Endothelial cell of umbilical vein (primary cell): Measurements from ENCODE around the gene CATSPERD. TPM values are rescaled to one million over a fixed set of nuclear protein-coding genes. Genes with fewer than 3 reads are reported as not detected.

Experiments used
- BruUV-seq: library from RNA; stranded (reverse); fragments of 400-500 nt; replicated peaks from 2 replicates; lab custom pipeline; 2021; lab: Mats Ljungman, UMichigan
- CTCF ChIA-PET: fragments of 300-600, 350-600 bp; sonication (Branson Sonifier 250); formaldehyde crosslinking; loops from one replicate; lab custom pipeline; 2021; ENCODE audit warnings: antibody characterized with exemption, inconsistent platforms; lab: Charles Lee
- POLR2A ChIA-PET: fragments of 300-600, 350-600 bp; sonication (Branson Sonifier 250); formaldehyde crosslinking; loops from one replicate; lab custom pipeline; 2021; ENCODE audit warnings: antibody characterized with exemption, inconsistent platforms; lab: Charles Lee
- DNase-seq: peaks from one replicate; pipeline ENCODE4 v3.0.0-alpha.2; 2011; ENCODE audit warnings: low read depth, low spot score
- FAIRE-seq: peaks from 2 replicates; lab custom pipeline; 2011; peaks lifted over from hg19 to GRCh38; lab: Jason Lieb, UNC
- H2AFZ ChIP-seq: 2 replicates; pipeline ENCODE4 v1.6.0; 2012; ENCODE audit warnings: low read depth, low read length, control low read depth, inconsistent platforms
- H3K27ac ChIP-seq: 2 replicates; pipeline ENCODE4 v1.5.1; 2011; ENCODE audit warnings: low read depth, mild to moderate bottlenecking, control low read depth, low read length, moderate library complexity; ENCODE audit not compliant: insufficient read depth
- H3K27me3 ChIP-seq, 2 experiments: 2 replicates each; pipeline versions ENCODE4 v1.6.0 to v1.6.1; 2011; ENCODE audit warnings: low read length in 2 of 2, mixed read lengths in 1 of 2; ENCODE audit not compliant: control insufficient read depth in 2 of 2, insufficient read depth in 2 of 2
- H3K36me3 ChIP-seq, 2 experiments: 2 replicates in 1 of 2; 3 replicates in 1 of 2; pipeline ENCODE4 v1.5.1; 2011; ENCODE audit warnings: low read length in 2 of 2, mild to moderate bottlenecking in 1 of 2, moderate library complexity in 1 of 2; ENCODE audit not compliant: control insufficient read depth in 2 of 2, insufficient read depth in 2 of 2; ENCODE audit errors: extremely low read depth in 1 of 2
- H3K4me1 ChIP-seq: 3 replicates; pipeline ENCODE4 v1.5.1; 2011; ENCODE audit warnings: mild to moderate bottlenecking, low read length; ENCODE audit not compliant: control insufficient read depth, insufficient read depth; ENCODE audit errors: extremely low read depth
- H3K4me2 ChIP-seq: 2 replicates; pipeline ENCODE4 v1.6.1; 2011; ENCODE audit warnings: low read length, control low read depth, mixed read lengths; ENCODE audit not compliant: insufficient read depth
- H3K4me3 ChIP-seq, 3 experiments: fragments of 200-600 bp in 1 of 3; sonication (generic), shearing (Covaris generic) in 1 of 3; replicated peaks in 1 of 3; 2 replicates each; pipeline ENCODE4 v1.5.1; 2011 to 2016; ENCODE audit warnings: control low read depth in 3 of 3, low read length in 3 of 3, mild to moderate bottlenecking in 2 of 3, inconsistent platforms in 1 of 3, low read depth in 1 of 3, moderate library complexity in 1 of 3; ENCODE audit not compliant: insufficient read depth in 1 of 3
- H3K79me2 ChIP-seq: 2 replicates; pipeline ENCODE4 v1.6.0; 2012; ENCODE audit warnings: low read length, inconsistent platforms; ENCODE audit not compliant: control insufficient read depth, insufficient read depth
- H3K9ac ChIP-seq: replicated peaks from 2 replicates; pipeline ENCODE3; 2011; ENCODE audit warnings: low read length, control low read depth; ENCODE audit not compliant: insufficient read depth; ENCODE audit errors: extremely low read depth
- H3K9me1 ChIP-seq: replicated peaks from 3 replicates; pipeline ENCODE4 v1.6.0; 2011; ENCODE audit warnings: mild to moderate bottlenecking, low read length; ENCODE audit not compliant: control insufficient read depth, insufficient read depth; ENCODE audit errors: extremely low read depth
- H3K9me3 ChIP-seq: replicated peaks from 2 replicates; pipeline ENCODE4 v1.5.1; 2012; ENCODE audit warnings: low read length, inconsistent platforms; ENCODE audit not compliant: control insufficient read depth, insufficient read depth
- H4K20me1 ChIP-seq: replicated peaks from 2 replicates; pipeline ENCODE3; 2011; ENCODE audit warnings: mild to moderate bottlenecking, low read length; ENCODE audit not compliant: control insufficient read depth, insufficient read depth; ENCODE audit errors: extremely low read depth
- EZH2 ChIP-seq: IDR thresholded peaks from 2 replicates; pipeline ENCODE4 v1.6.1; 2012; ENCODE audit warnings: borderline replicate concordance, low read depth, mild to moderate bottlenecking, moderate library complexity, low read length, inconsistent platforms; ENCODE audit not compliant: severe bottlenecking
- FOS ChIP-seq: IDR thresholded peaks from 2 replicates; pipeline ENCODE4 v1.6.1; 2011; ENCODE audit warnings: mild to moderate bottlenecking, low read length, moderate library complexity, borderline replicate concordance; ENCODE audit not compliant: insufficient read depth
- GATA2 ChIP-seq: IDR thresholded peaks from 2 replicates; pipeline ENCODE4 v1.7.0; 2011; ENCODE audit warnings: low read depth, mild to moderate bottlenecking, moderate library complexity, mixed read lengths, low read length; ENCODE audit not compliant: insufficient read length, insufficient read depth
- JUN ChIP-seq: IDR thresholded peaks from 2 replicates; pipeline ENCODE4 v1.6.1; 2011; ENCODE audit warnings: borderline replicate concordance, low read depth; ENCODE audit not compliant: insufficient read length, insufficient read depth
- MYC ChIP-seq: IDR thresholded peaks from one replicate; pipeline ENCODE4 v1.6.1; 2011; ENCODE audit warnings: mild to moderate bottlenecking, low read depth, low read length
- POLR2A ChIP-seq: IDR thresholded peaks from 2 replicates; pipeline ENCODE4 v1.6.1; 2012; ENCODE audit warnings: low read depth, mild to moderate bottlenecking, control low read depth, low read length
- POLR2AphosphoS5 ChIP-seq: IDR thresholded peaks from 2 replicates; pipeline ENCODE4 v1.6.1; 2012; ENCODE audit warnings: low read depth, mild to moderate bottlenecking, control low read depth, low read length, moderate library complexity; ENCODE audit not compliant: insufficient read depth
- dilution Hi-C: fragments of 300-500 bp; cut with MboI; formaldehyde crosslinking; loops from one replicate; pipeline ENCODE4 v1.15.0; 2019; ENCODE audit warnings: low sequenced_read_pairs; ENCODE audit not compliant: extremely low pct_ligation_motif_present
- intact Hi-C: fragments of 100-400 bp; cut with micrococcal nuclease; formaldehyde crosslinking; loops from one replicate; pipeline ENCODE4 v1.10.0; 2022
- polyA plus RNA-seq, 4 experiments: library from polyadenylated mRNA; depleted of rRNA in 3 of 4; stranded (reverse) in 3 of 4; unstranded in 1 of 4; fragments of >200 nt; gene quantifications; 2 replicates each; pipeline versions ENCODE4 v1.2.1 to v1.2.3, GENCODE V29; 2011 to 2012; ENCODE audit warnings: missing spikeins in 1 of 4
- total RNA-seq: library from RNA; stranded (reverse); gene quantifications from 2 replicates; pipeline ENCODE4 v1.2.3, GENCODE V29; 2021
- TF ChIP-seq, protein P1 (sequence below), 2 donors: IDR thresholded peaks; 1 replicate in 1 of 2; 2 replicates in 1 of 2; pipeline ENCODE4 v1.5.1; 2011; ENCODE audit warnings: low read length in 2 of 2, mild to moderate bottlenecking in 2 of 2, moderate library complexity in 2 of 2, control low read depth in 1 of 2, inconsistent platforms in 1 of 2, low read depth in 1 of 2; ENCODE audit not compliant: insufficient read depth in 1 of 2; ENCODE audit errors: extremely low read depth in 1 of 2
- TF ChIP-seq, protein P2 (sequence below): IDR thresholded peaks from 2 replicates; pipeline ENCODE4 v1.6.1; 2011; ENCODE audit not compliant: insufficient read depth, insufficient read length

The CATSPERD gene
- total and polyA plus RNA-seq, 2 donors (not counting 3 experiments of a cell fraction or from before 2014, with no cell fraction given) = not detected

DNA sequence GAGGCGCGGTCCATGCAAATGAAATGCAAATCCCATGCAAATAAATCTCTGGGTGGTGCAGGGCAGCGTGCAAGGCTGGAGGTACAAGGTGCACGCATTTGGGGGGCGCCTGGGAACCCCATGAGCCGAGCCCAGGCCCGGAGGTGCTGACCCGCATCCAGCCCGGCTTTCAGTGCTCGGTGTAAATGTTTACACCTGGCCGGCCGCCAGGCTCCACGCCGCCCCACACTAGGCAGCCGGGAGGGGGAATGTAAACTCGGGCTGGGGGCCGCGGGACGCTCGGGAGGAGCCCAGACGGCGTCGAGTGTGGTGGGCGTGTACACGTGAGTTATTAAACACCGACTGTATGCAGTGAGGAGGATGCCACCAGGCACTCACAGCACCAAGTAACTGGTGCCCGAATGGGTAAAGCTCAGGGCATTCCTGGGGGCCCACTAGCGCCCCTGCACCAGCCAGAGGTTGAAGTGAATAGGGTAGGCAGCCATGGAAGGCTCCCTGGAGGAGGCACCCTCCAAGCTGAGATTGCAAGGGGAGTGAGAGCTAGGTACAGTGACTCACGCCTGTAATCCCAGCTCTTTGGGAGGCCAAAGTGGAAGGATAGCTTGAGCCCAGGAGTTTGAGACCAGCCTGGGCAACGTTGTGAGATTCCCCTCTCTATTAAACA lies 101.9 kb downstream of the CATSPERD start:
- H3K79me2 ChIP-seq = no peaks in the 10 kb centered on the region
- POLR2A ChIA-PET = no interaction called here
- intact Hi-C loops = loop anchor here (2.0 kb wide), 1 partner anchor 18 kb away; the partner anchor contains the start of gene NRTN
- dilution Hi-C loops = no loop called here
- H3K4me3 ChIP-seq = no peak overlapping the region
- no peaks in the 10 kb centered on the region for H3K9me3 ChIP-seq
- no peak overlapping the region for H2AFZ ChIP-seq
- no peak overlapping the region for H3K4me2 ChIP-seq
- DNase-seq (no peak), FAIRE-seq (no peak)
- BruUV-seq = no TSS peak
- H3K27ac ChIP-seq = no peak overlapping the region
- H3K27me3 ChIP-seq = no peaks in the 10 kb centered on the region
- no peaks in the 10 kb centered on the region for H3K36me3 ChIP-seq
- no peaks in the 10 kb centered on the region for H3K9me1 ChIP-seq
- CTCF ChIA-PET = interaction anchor here (0.7 to 4.6 kb wide), 2 partner anchors 12 to 18 kb away, joined by 3 to 24 read pairs; partner anchors contain the start of gene NRTN
- H3K4me1 ChIP-seq = no peaks in the 10 kb centered on the region
- no peak overlapping the region for H3K9ac ChIP-seq
- H4K20me1 ChIP-seq = no peaks in the 10 kb centered on the region
- no peak for TF ChIP-seq POLR2AphosphoS5
- TF ChIP-seq MYC = no peak
- TF ChIP-seq, protein P1, sequence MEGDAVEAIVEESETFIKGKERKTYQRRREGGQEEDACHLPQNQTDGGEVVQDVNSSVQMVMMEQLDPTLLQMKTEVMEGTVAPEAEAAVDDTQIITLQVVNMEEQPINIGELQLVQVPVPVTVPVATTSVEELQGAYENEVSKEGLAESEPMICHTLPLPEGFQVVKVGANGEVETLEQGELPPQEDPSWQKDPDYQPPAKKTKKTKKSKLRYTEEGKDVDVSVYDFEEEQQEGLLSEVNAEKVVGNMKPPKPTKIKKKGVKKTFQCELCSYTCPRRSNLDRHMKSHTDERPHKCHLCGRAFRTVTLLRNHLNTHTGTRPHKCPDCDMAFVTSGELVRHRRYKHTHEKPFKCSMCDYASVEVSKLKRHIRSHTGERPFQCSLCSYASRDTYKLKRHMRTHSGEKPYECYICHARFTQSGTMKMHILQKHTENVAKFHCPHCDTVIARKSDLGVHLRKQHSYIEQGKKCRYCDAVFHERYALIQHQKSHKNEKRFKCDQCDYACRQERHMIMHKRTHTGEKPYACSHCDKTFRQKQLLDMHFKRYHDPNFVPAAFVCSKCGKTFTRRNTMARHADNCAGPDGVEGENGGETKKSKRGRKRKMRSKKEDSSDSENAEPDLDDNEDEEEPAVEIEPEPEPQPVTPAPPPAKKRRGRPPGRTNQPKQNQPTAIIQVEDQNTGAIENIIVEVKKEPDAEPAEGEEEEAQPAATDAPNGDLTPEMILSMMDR (IDR thresholded peaks at IDR 0.05; ENCODE audit: extremely low read depth in 1 of 2, insufficient read depth in 1 of 2, low read depth in 1 of 2, low read length in 2 of 2) = no peak
- TF ChIP-seq, protein P2, sequence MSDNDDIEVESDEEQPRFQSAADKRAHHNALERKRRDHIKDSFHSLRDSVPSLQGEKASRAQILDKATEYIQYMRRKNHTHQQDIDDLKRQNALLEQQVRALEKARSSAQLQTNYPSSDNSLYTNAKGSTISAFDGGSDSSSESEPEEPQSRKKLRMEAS = no peak
- TF ChIP-seq EZH2 = no peak
- no peak for TF ChIP-seq GATA2
- TF ChIP-seq JUN = no peak
- TF ChIP-seq FOS = no peak
- TF ChIP-seq POLR2A = no peak
